ENCODE results near the gene ZNF280D.

DNA sequence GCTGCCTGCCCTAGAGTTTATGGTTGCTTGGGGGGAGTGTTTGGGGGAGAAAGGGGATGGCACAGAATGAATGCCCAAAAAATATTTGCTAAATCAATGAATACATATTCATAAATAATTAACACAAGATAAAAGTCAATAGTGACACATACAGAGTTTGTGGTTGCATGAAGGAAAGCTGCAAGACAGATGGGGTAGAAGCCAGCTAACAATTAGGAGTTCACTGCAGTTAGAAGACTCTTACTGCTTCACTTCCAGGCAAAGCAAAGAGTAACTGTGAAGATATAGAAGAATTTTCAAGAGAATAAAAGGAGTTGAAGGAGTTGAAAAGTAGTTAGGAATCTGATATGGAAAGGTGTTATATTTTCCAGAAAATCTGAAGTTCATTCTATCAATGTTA, 72.4 kb downstream of the ZNF280D start:
- TF ChIP-seq ZBTB38 (CRISPR knock-in tag; IDR thresholded peaks at IDR 0.05) (no peak), ZNF232 (CRISPR knock-in tag; IDR thresholded peaks at IDR 0.05; ENCODE audit: borderline replicate concordance) (no peak), SMC3 (IDR thresholded peaks at IDR 0.05; ENCODE audit: low read length) (no peak), KMT2A (CRISPR knock-in tag; IDR thresholded peaks at IDR 0.05) (no peak), ZFP41 (CRISPR knock-in tag; IDR thresholded peaks at IDR 0.05; ENCODE audit: borderline replicate concordance) (no peak)
- TF ChIP-seq, protein P1, sequence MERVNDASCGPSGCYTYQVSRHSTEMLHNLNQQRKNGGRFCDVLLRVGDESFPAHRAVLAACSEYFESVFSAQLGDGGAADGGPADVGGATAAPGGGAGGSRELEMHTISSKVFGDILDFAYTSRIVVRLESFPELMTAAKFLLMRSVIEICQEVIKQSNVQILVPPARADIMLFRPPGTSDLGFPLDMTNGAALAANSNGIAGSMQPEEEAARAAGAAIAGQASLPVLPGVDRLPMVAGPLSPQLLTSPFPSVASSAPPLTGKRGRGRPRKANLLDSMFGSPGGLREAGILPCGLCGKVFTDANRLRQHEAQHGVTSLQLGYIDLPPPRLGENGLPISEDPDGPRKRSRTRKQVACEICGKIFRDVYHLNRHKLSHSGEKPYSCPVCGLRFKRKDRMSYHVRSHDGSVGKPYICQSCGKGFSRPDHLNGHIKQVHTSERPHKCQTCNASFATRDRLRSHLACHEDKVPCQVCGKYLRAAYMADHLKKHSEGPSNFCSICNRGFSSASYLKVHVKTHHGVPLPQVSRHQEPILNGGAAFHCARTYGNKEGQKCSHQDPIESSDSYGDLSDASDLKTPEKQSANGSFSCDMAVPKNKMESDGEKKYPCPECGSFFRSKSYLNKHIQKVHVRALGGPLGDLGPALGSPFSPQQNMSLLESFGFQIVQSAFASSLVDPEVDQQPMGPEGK (CRISPR knock-in tag; IDR thresholded peaks at IDR 0.05): no peak
